SU-DHL-6 (cell line): ENCODE results near the gene CCDC110.

ENCODE experiments used
- H2AFZ ChIP-seq: fragments of 200-600 bp; sonication (generic); 2 replicates; pipeline ENCODE4 v1.6.1; 2014; ENCODE audit warnings: low read depth, mild to moderate bottlenecking, moderate library complexity, mixed read lengths, antibody characterized with exemption, low read length; ENCODE audit not compliant: severe bottlenecking
- H3F3A ChIP-seq: fragments of 200-600 bp; shearing (Covaris generic); 2 replicates; pipeline ENCODE4 v1.6.0; 2016; ENCODE audit warnings: antibody characterized with exemption, mild to moderate bottlenecking; ENCODE audit not compliant: insufficient read depth
- H3K27ac ChIP-seq: fragments of 200-600 bp; sonication (generic); 2 replicates; pipeline ENCODE4 v1.5.1; 2016; ENCODE audit warnings: low read depth, mild to moderate bottlenecking, low read length, moderate library complexity, mixed read lengths
- H3K27me3 ChIP-seq: fragments of 200-600 bp; sonication (generic), shearing (Covaris generic); 2 replicates; pipeline ENCODE4 v1.6.0; 2014; ENCODE audit warnings: mild to moderate bottlenecking, low read length
- H3K36me3 ChIP-seq: fragments of 200-600 bp; sonication (generic); 2 replicates; pipeline ENCODE4 v1.6.1; 2014; ENCODE audit warnings: mild to moderate bottlenecking, low read length, mixed read lengths
- H3K4me2 ChIP-seq: fragments of 300-600, 200-600 bp; shearing (Covaris generic), sonication (generic); 2 replicates; pipeline ENCODE4 v1.6.0; 2014; ENCODE audit warnings: low read length, low read depth, mild to moderate bottlenecking; ENCODE audit not compliant: poor library complexity, severe bottlenecking
- H3K4me3 ChIP-seq: fragments of 200-600 bp; sonication (generic); 2 replicates; pipeline ENCODE4 v1.5.1; 2014; ENCODE audit warnings: antibody characterized with exemption, low read length, mild to moderate bottlenecking, mixed read lengths; ENCODE audit not compliant: insufficient read depth, poor library complexity, severe bottlenecking
- H3K79me2 ChIP-seq: fragments of 200-600 bp; sonication (generic); 2 replicates; pipeline ENCODE4 v1.6.1; 2014; ENCODE audit warnings: mild to moderate bottlenecking, low read length, moderate library complexity; ENCODE audit not compliant: insufficient read depth
- H3K9ac ChIP-seq: fragments of 200-600 bp; sonication (generic); 2 replicates; pipeline ENCODE4 v1.7.0; 2014; ENCODE audit warnings: mild to moderate bottlenecking, low read length
- H3K9me2 ChIP-seq: fragments of 200-600 bp; sonication (generic); replicated peaks from 2 replicates; pipeline ENCODE4 v1.6.1; 2014; ENCODE audit warnings: low read length; ENCODE audit not compliant: insufficient read depth
- H3K9me3 ChIP-seq: fragments of 200-600 bp; sonication (generic); 2 replicates; pipeline ENCODE4 v1.6.1; 2014; ENCODE audit warnings: low read length, mixed read lengths; ENCODE audit not compliant: insufficient read depth
- H4K20me1 ChIP-seq: fragments of 200-600 bp; sonication (generic); 2 replicates; pipeline ENCODE4 v1.6.1; 2014; ENCODE audit warnings: low read depth, mild to moderate bottlenecking, antibody characterized with exemption, low read length, moderate library complexity, mixed read lengths
- CTCF ChIP-seq: fragments of 200-600 bp; sonication (generic); IDR thresholded peaks from one replicate; pipeline ENCODE4 v1.5.1; 2017; ENCODE audit warnings: antibody characterized with exemption, mild to moderate bottlenecking, low read length, moderate library complexity; ENCODE audit not compliant: insufficient read depth, poor library complexity, severe bottlenecking
- EZH2phosphoT487 ChIP-seq: fragments of 200-600 bp; sonication (generic), shearing (Covaris generic); conservative IDR thresholded peaks from 2 replicates; pipeline ENCODE4 v1.6.1; 2018; ENCODE audit warnings: mild to moderate bottlenecking, antibody characterized with exemption, low read length, moderate library complexity, mixed read lengths

Gene CCDC110

DNA sequence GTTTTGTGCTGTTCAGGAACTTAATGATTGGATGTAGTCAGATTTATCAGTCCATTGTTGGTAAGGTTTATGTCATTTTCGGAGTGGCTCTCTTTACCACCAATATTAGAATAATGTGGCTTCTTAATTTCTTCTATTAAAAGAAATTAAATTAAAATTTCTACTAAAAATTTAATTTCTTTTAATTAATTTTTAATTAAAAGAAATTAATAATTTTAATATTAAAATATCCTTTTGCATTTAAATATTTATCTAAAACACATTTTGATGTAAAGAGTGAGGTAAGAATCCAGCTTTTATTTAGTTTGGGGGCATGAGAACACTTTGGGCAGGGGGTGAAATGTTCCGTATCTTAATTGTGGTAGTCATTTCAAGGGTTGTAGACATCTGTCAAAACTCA lies 30.1 kb downstream of the CCDC110 start:
- peaks cover 5% of the 10 kb centered on the region; the same call in 1 of the 2 replicates for H3K36me3 ChIP-seq
- H3K9me2 ChIP-seq: no peaks in the 10 kb centered on the region
- no peak overlapping the region for H2AFZ ChIP-seq
- no peak overlapping the region for H3K4me2 ChIP-seq
- no peak overlapping the region for H3K9ac ChIP-seq
- H3K4me3 ChIP-seq: no peak overlapping the region
- H3K9me3 ChIP-seq: no peaks in the 10 kb centered on the region
- H4K20me1 ChIP-seq: no peaks in the 10 kb centered on the region
- peaks cover 29% of the 10 kb centered on the region; the same call in 1 of the 2 replicates for H3F3A ChIP-seq
- no peaks in the 10 kb centered on the region for H3K27me3 ChIP-seq
- H3K79me2 ChIP-seq: no peaks in the 10 kb centered on the region
- TF ChIP-seq EZH2phosphoT487 (no peak), CTCF (no peak)
- H3K27ac ChIP-seq: no peak overlapping the region

GRCh38 chr4:185437809-185438208 lies 33.7 kb downstream of the CCDC110 start:
- Histone ChIP-seq H3F3A (peaks cover 15% of the 10 kb centered on the region; the same call in 1 of the 2 replicates), H3K4me2 (no peak overlapping the region), H3K36me3 (no peaks in the 10 kb centered on the region), H3K79me2 (no peaks in the 10 kb centered on the region), H3K9ac (no peak overlapping the region), H3K27ac (no peak overlapping the region), H4K20me1 (no peaks in the 10 kb centered on the region), H3K27me3 (no peaks in the 10 kb centered on the region), H3K4me3 (no peak overlapping the region), H3K9me2 (no peaks in the 10 kb centered on the region), H3K9me3 (no peaks in the 10 kb centered on the region), H2AFZ (no peak overlapping the region)
- TF ChIP-seq EZH2phosphoT487: no peak
- no peak for TF ChIP-seq CTCF

DNA sequence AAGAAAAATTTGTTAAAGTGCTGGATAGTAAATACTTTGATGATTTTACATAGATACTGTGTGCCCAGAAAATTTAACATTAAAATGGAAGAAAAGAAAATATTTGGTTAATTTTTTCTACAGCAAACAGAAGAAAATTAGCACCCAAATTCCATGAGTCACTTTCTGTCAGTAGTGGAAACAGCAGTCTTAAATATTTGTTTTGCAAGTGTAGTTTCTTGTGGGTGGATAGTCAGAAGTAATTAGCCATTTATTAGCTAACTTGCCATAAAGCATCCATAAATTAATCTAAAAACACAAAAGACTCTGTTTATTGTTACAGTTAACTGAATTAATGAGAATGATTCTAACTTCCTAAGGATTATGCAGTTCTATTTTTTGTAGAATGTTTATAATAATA lies 36.1 kb downstream of the CCDC110 start:
- H3K27ac ChIP-seq: no peak overlapping the region
- no peak overlapping the region for H2AFZ ChIP-seq

More for the DNA sequence above, 36.1 kb downstream of the CCDC110 start:
- no peak overlapping the region for H3K4me3 ChIP-seq
- no peaks in the 10 kb centered on the region for H4K20me1 ChIP-seq
- no peaks in the 10 kb centered on the region for H3K9me3 ChIP-seq
- H3K9me2 ChIP-seq: no peaks in the 10 kb centered on the region
- H3K79me2 ChIP-seq: no peaks in the 10 kb centered on the region
- no peak overlapping the region for H3K9ac ChIP-seq
- H3F3A ChIP-seq: no peaks in the 10 kb centered on the region; the same call in 1 of the 2 replicates
- TF ChIP-seq EZH2phosphoT487 (no peak), CTCF (no peak)
- H3K27me3 ChIP-seq: no peaks in the 10 kb centered on the region
- H3K36me3 ChIP-seq: no peaks in the 10 kb centered on the region
- no peak overlapping the region for H3K4me2 ChIP-seq
